ENCODE measurements around the gene DDX4. TPM values are rescaled to one million over a fixed set of nuclear protein-coding genes. Genes with fewer than 3 reads are reported as not detected.
"Not testable (repeated sequence)": the region's sequence is repeated elsewhere in the genome, so short reads cannot be mapped to it uniquely, and the experiment has no call there.

Gene DDX4
- total and polyA plus RNA-seq, 2 donors (not counting 1 experiment from before 2014, with no cell fraction given): not detected

- H3K4me2 ChIP-seq (ENCODE audit: extremely low read depth, insufficient read depth, low read length): no peak overlapping the region
- H3K79me2 ChIP-seq (ENCODE audit: control insufficient read depth, insufficient read depth, low read length): no peaks in the 10 kb centered on the region
- no peaks in the 10 kb centered on the region for H3K9me3 ChIP-seq (ENCODE audit: control insufficient read depth, insufficient read depth, low read depth, low read length)
- H3K36me3 ChIP-seq (ENCODE audit: control insufficient read depth, insufficient read depth, low read length): no peaks in the 10 kb centered on the region
- no peak for TF ChIP-seq EZH2 (IDR thresholded peaks at IDR 0.05; ENCODE audit: low read length, missing control alignments)
- no peak for TF ChIP-seq CTCF (conservative IDR thresholded peaks at IDR 0.05 in 1 of 2, IDR thresholded peaks at IDR 0.05 in 1 of 2; ENCODE audit: low read depth in 1 of 2, low read length in 2 of 2)
- no peak overlapping the region for H3K4me3 ChIP-seq (replicated peaks in 1 of 4; ENCODE audit: control extremely low read depth in 1 of 4, insufficient read depth in 1 of 4, low read depth in 3 of 4, low read length in 4 of 4)
- peak in 1 of 2 donors; percentile 11 for DNase-seq (ENCODE audit: low read depth in 2 of 2)
- H3K27ac ChIP-seq (ENCODE audit: insufficient read depth, low read length): no peak overlapping the region
- no peaks in the 10 kb centered on the region for H4K20me1 ChIP-seq (ENCODE audit: control insufficient read depth, extremely low read depth, insufficient read depth, low read length)
- H3K4me1 ChIP-seq (ENCODE audit: control insufficient read depth, extremely low read depth, insufficient read depth, low read length): no peaks in the 10 kb centered on the region
- no peak overlapping the region for H2AFZ ChIP-seq (ENCODE audit: low read length)
- H3K27me3 ChIP-seq (ENCODE audit: control insufficient read depth, insufficient read depth, low read length): no peaks in the 10 kb centered on the region
- H3K9ac ChIP-seq (ENCODE audit: insufficient read depth, low read length): no peak overlapping the region
These were observed 35.2 kb downstream of the DDX4 start for GRCh38 chr5:55773057-55773456.

DNA sequence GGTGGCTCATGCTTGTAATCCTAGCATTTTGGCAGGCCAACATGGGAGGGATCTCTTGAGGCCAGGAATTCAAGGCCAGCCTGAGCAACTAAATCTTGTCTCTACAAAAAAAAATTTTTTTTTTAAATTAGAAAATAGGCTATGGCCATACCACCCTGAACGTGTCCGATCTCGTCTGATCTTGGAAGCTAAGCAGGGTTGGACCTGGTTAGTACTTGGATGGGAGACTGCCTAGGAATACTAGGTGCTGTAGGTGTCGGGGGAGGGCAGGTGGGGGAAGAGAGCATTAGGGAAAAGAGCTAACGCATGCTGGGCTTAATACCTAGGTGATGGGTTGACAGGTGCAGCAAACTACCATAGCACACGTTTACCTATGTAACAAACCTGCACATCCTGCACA lies 39.5 kb downstream of the DDX4 start:
- no peaks in the 10 kb centered on the region for H4K20me1 ChIP-seq (ENCODE audit: control insufficient read depth, extremely low read depth, insufficient read depth, low read length)
- no peak overlapping the region for H2AFZ ChIP-seq (ENCODE audit: low read length)
- H3K27me3 ChIP-seq (ENCODE audit: control insufficient read depth, insufficient read depth, low read length): no peaks in the 10 kb centered on the region
- TF ChIP-seq CTCF (conservative IDR thresholded peaks at IDR 0.05 in 1 of 2, IDR thresholded peaks at IDR 0.05 in 1 of 2; ENCODE audit: low read depth in 1 of 2, low read length in 2 of 2) (no peak), EZH2 (IDR thresholded peaks at IDR 0.05; ENCODE audit: low read length, missing control alignments) (no peak)
- H3K27ac ChIP-seq (ENCODE audit: insufficient read depth, low read length): no peak overlapping the region
- no peak for DNase-seq (ENCODE audit: low read depth in 2 of 2)
- no peaks in the 10 kb centered on the region for H3K4me1 ChIP-seq (ENCODE audit: control insufficient read depth, extremely low read depth, insufficient read depth, low read length)
- H3K36me3 ChIP-seq (ENCODE audit: control insufficient read depth, insufficient read depth, low read length): no peaks in the 10 kb centered on the region
- no peak overlapping the region for H3K4me2 ChIP-seq (ENCODE audit: extremely low read depth, insufficient read depth, low read length)
- no peaks in the 10 kb centered on the region for H3K9me3 ChIP-seq (ENCODE audit: control insufficient read depth, insufficient read depth, low read depth, low read length)
- no peak overlapping the region for H3K4me3 ChIP-seq (replicated peaks in 1 of 4; ENCODE audit: control extremely low read depth in 1 of 4, insufficient read depth in 1 of 4, low read depth in 3 of 4, low read length in 4 of 4)
- H3K79me2 ChIP-seq (ENCODE audit: control insufficient read depth, insufficient read depth, low read length): no peaks in the 10 kb centered on the region
- no peak overlapping the region for H3K9ac ChIP-seq (ENCODE audit: insufficient read depth, low read length)

- Histone ChIP-seq H4K20me1 (ENCODE audit: control insufficient read depth, extremely low read depth, insufficient read depth, low read length) (no peaks in the 10 kb centered on the region), H2AFZ (ENCODE audit: low read length) (no peak overlapping the region), H3K9me3 (ENCODE audit: control insufficient read depth, insufficient read depth, low read depth, low read length) (no peaks in the 10 kb centered on the region), H3K4me2 (ENCODE audit: extremely low read depth, insufficient read depth, low read length) (no peak overlapping the region), H3K4me1 (ENCODE audit: control insufficient read depth, extremely low read depth, insufficient read depth, low read length) (no peaks in the 10 kb centered on the region), H3K27me3 (ENCODE audit: control insufficient read depth, insufficient read depth, low read length) (no peaks in the 10 kb centered on the region), H3K27ac (ENCODE audit: insufficient read depth, low read length) (no peak overlapping the region), H3K9ac (ENCODE audit: insufficient read depth, low read length) (no peak overlapping the region), H3K79me2 (ENCODE audit: control insufficient read depth, insufficient read depth, low read length) (no peaks in the 10 kb centered on the region), H3K4me3 (replicated peaks in 1 of 4; ENCODE audit: control extremely low read depth in 1 of 4, insufficient read depth in 1 of 4, low read depth in 3 of 4, low read length in 4 of 4) (no peak overlapping the region), H3K36me3 (ENCODE audit: control insufficient read depth, insufficient read depth, low read length) (no peaks in the 10 kb centered on the region)
- DNase-seq (ENCODE audit: low read depth in 2 of 2): no peak
- TF ChIP-seq CTCF (conservative IDR thresholded peaks at IDR 0.05 in 1 of 2, IDR thresholded peaks at IDR 0.05 in 1 of 2; ENCODE audit: low read depth in 1 of 2, low read length in 2 of 2) (no peak), EZH2 (IDR thresholded peaks at IDR 0.05; ENCODE audit: low read length, missing control alignments) (no peak)
These were observed 63.1 kb downstream of the DDX4 start for GRCh38 chr5:55800924-55801323.

DNA sequence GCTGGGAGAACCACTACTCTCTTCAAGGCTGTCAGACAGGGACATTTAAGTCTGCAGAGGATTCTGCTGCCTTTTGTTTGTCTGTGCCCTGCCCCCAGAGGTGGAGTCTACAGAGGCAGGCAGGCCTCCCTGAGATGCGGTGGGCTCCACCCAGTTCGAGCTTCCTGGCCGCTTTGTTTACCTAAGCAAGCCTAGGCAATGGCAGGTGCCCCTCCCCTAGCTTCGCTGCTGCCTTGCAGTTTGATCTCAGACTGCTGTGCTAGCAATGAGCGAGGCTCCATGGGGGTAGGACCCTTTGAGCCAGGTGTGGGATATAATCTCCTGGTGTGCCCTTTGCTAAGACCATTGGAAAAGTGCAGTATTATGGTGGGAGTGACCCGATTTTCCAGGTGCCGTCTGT lies 71.0 kb downstream of the DDX4 start:
- H4K20me1 ChIP-seq (ENCODE audit: control insufficient read depth, extremely low read depth, insufficient read depth, low read length); H3K4me3 ChIP-seq (replicated peaks in 1 of 4; ENCODE audit: control extremely low read depth in 1 of 4, insufficient read depth in 1 of 4, low read depth in 3 of 4, low read length in 4 of 4); H2AFZ ChIP-seq (ENCODE audit: low read length); H3K4me2 ChIP-seq (ENCODE audit: extremely low read depth, insufficient read depth, low read length); H3K27ac ChIP-seq (ENCODE audit: insufficient read depth, low read length); DNase-seq (ENCODE audit: low read depth in 2 of 2); H3K9me3 ChIP-seq (ENCODE audit: control insufficient read depth, insufficient read depth, low read depth, low read length); H3K79me2 ChIP-seq (ENCODE audit: control insufficient read depth, insufficient read depth, low read length); H3K36me3 ChIP-seq (ENCODE audit: control insufficient read depth, insufficient read depth, low read length); H3K4me1 ChIP-seq (ENCODE audit: control insufficient read depth, extremely low read depth, insufficient read depth, low read length); H3K27me3 ChIP-seq (ENCODE audit: control insufficient read depth, insufficient read depth, low read length); H3K9ac ChIP-seq (ENCODE audit: insufficient read depth, low read length): not testable (repeated sequence)

DNA sequence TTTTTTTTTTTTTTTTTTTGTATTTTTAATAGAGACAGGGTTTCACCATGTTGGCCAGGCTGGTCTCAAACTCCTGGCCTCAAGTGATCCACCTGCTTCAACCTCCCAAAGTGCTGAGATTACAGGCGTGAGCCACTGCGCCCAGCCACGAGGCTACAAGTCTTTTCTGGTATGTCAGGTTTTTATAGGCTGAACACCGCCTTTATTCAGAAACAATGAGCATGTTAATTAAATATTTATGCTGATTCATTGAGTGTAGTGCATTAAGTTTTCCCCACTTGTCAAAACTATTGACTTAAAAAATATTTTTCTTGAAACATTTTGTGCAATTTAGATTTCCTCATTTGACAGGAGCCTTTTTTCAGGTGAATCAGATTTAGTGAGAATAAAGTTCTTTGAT lies 78.1 kb downstream of the DDX4 start:
- H3K9ac ChIP-seq (ENCODE audit: insufficient read depth, low read length); H4K20me1 ChIP-seq (ENCODE audit: control insufficient read depth, extremely low read depth, insufficient read depth, low read length); H2AFZ ChIP-seq (ENCODE audit: low read length); H3K4me3 ChIP-seq (replicated peaks in 1 of 4; ENCODE audit: control extremely low read depth in 1 of 4, insufficient read depth in 1 of 4, low read depth in 3 of 4, low read length in 4 of 4); H3K4me1 ChIP-seq (ENCODE audit: control insufficient read depth, extremely low read depth, insufficient read depth, low read length); H3K36me3 ChIP-seq (ENCODE audit: control insufficient read depth, insufficient read depth, low read length); H3K27ac ChIP-seq (ENCODE audit: insufficient read depth, low read length); H3K27me3 ChIP-seq (ENCODE audit: control insufficient read depth, insufficient read depth, low read length); H3K79me2 ChIP-seq (ENCODE audit: control insufficient read depth, insufficient read depth, low read length); H3K9me3 ChIP-seq (ENCODE audit: control insufficient read depth, insufficient read depth, low read depth, low read length); H3K4me2 ChIP-seq (ENCODE audit: extremely low read depth, insufficient read depth, low read length): not testable (repeated sequence)
- DNase-seq (ENCODE audit: low read depth in 2 of 2): peak in 1 of 2 donors; percentile 4

All from fibroblast of lung (primary cell).